HCT116 (cell line): ENCODE data around the gene CCDC102B. TPM values are rescaled to one million over a fixed set of nuclear protein-coding genes. Genes with fewer than 3 reads are reported as not detected.

Experiments used
- ATAC-seq: fragments of 200-7000 bp; cut with Tn5 transposase; 2 replicates; pipeline ENCODE4 v1.9.1; 2020; ENCODE audit warnings: mild to moderate bottlenecking, moderate library complexity
- BruUV-seq: library from RNA; stranded (reverse); fragments of 400-500 nt; replicated peaks from 2 replicates; lab custom pipeline; 2021; lab: Mats Ljungman, UMichigan
- CTCF ChIA-PET: fragments of 300-600 bp; sonication (Branson Sonifier 250); formaldehyde crosslinking; loops from one replicate; lab custom pipeline; 2021; ENCODE audit warnings: antibody characterized with exemption; lab: Charles Lee
- POLR2A ChIA-PET: fragments of 300-600, 350-600 bp; sonication (Branson Sonifier 250); formaldehyde crosslinking; loops from one replicate; lab custom pipeline; 2021; ENCODE audit warnings: antibody characterized with exemption; lab: Charles Lee
- RAD21 ChIA-PET, 2 experiments: fragments of 300-600 bp; sonication (Branson Sonifier 250); formaldehyde crosslinking; loops; one replicate each; lab custom pipeline; 2023; ENCODE audit warnings: low total read pairs in 2 of 2; ENCODE audit not compliant: uncharacterized antibody in 2 of 2, unreplicated experiment in 2 of 2, low non-redundant PET in 1 of 2; lab: Charles Lee
- DNase-seq: peaks from one replicate; pipeline ENCODE4 v3.0.0-alpha.2; 2010; ENCODE audit warnings: low read depth, low spot score
- H2AFZ ChIP-seq: fragments of 200-600 bp; shearing (Covaris generic), sonication (generic); 2 replicates; pipeline ENCODE4 v1.6.1; 2017; ENCODE audit warnings: low read depth, mixed run types, mixed read lengths, antibody characterized with exemption, low read length; ENCODE audit not compliant: poor library complexity, severe bottlenecking
- H3K27ac ChIP-seq: 2 replicates; pipeline ENCODE4 v1.5.1; 2012; ENCODE audit warnings: low read depth, low read length
- H3K27me3 ChIP-seq: fragments of 200-600 bp; sonication (generic); 2 replicates; pipeline ENCODE4 v1.6.1; 2016; ENCODE audit warnings: mixed run types, low read length, mixed read lengths; ENCODE audit not compliant: insufficient read depth
- H3K36me3 ChIP-seq, 2 experiments: fragments of 200-500 bp in 1 of 2; fragments of 200-600 bp in 1 of 2; sonication (Bioruptor generic) in 1 of 2; sonication (generic) in 1 of 2; 2 replicates each; pipeline versions ENCODE4 v1.5.1 to v1.6.1; 2014 to 2016; ENCODE audit warnings: low read length in 2 of 2, inconsistent platforms in 1 of 2, mixed read lengths in 1 of 2, mixed run types in 1 of 2; ENCODE audit not compliant: insufficient read depth in 2 of 2, control insufficient read depth in 1 of 2
- H3K4me1 ChIP-seq, 2 experiments: fragments of 200-600 bp in 1 of 2; sonication (generic) in 1 of 2; 2 replicates each; pipeline versions ENCODE4 v1.5.1 to v1.6.1; 2012 to 2017; ENCODE audit warnings: low read length in 2 of 2, inconsistent platforms in 1 of 2, mild to moderate bottlenecking in 1 of 2, mixed read lengths in 1 of 2, mixed run types in 1 of 2, moderate library complexity in 1 of 2; ENCODE audit not compliant: insufficient read depth in 2 of 2, control insufficient read depth in 1 of 2
- H3K4me2 ChIP-seq: fragments of 200-600 bp; sonication (generic); 2 replicates; pipeline ENCODE4 v1.6.1; 2017; ENCODE audit warnings: mixed run types, low read length, mixed read lengths
- H3K4me3 ChIP-seq, 2 experiments: fragments of 200-600 bp in 1 of 2; sonication (generic) in 1 of 2; replicated peaks in 1 of 2; 2 replicates each; pipeline ENCODE4 v1.5.1; 2011 to 2016; ENCODE audit warnings: low read length in 2 of 2, control low read depth in 1 of 2, low read depth in 1 of 2, mild to moderate bottlenecking in 1 of 2, mixed read lengths in 1 of 2, mixed run types in 1 of 2
- H3K79me2 ChIP-seq: fragments of 200-600 bp; sonication (generic); 2 replicates; pipeline ENCODE4 v1.6.1; 2017; ENCODE audit warnings: mild to moderate bottlenecking, mixed run types, low read length, moderate library complexity, mixed read lengths; ENCODE audit not compliant: insufficient read depth
- H3K9ac ChIP-seq: fragments of 200-600 bp; sonication (generic); 2 replicates; pipeline ENCODE4 v1.6.1; 2016; ENCODE audit warnings: low read length, mixed read lengths
- H3K9me2 ChIP-seq: fragments of 200-600 bp; sonication (generic), shearing (Covaris generic); 2 replicates; pipeline ENCODE4 v1.6.1; 2017; ENCODE audit warnings: mixed run types, mild to moderate bottlenecking, moderate library complexity; ENCODE audit not compliant: insufficient read depth
- H3K9me3 ChIP-seq, 2 experiments: fragments of 200-500 bp in 1 of 2; fragments of 200-600 bp in 1 of 2; sonication (Bioruptor generic) in 1 of 2; sonication (generic) in 1 of 2; 2 replicates each; pipeline ENCODE4 v1.6.1; 2014 to 2017; ENCODE audit warnings: low read length in 2 of 2, mixed read lengths in 2 of 2, inconsistent platforms in 1 of 2, low read depth in 1 of 2, mild to moderate bottlenecking in 1 of 2, mixed run types in 1 of 2, moderate library complexity in 1 of 2; ENCODE audit not compliant: control insufficient read depth in 1 of 2, insufficient read depth in 1 of 2
- H4K20me1 ChIP-seq: fragments of 200-600 bp; sonication (generic), shearing (Covaris generic); 2 replicates; pipeline ENCODE4 v1.6.1; 2017; ENCODE audit warnings: mixed run types, mild to moderate bottlenecking, moderate library complexity; ENCODE audit not compliant: insufficient read depth
- CBX3 ChIP-seq: IDR thresholded peaks from 2 replicates; pipeline ENCODE4 v1.6.1; 2012; ENCODE audit warnings: low read depth
- CEBPB ChIP-seq: IDR thresholded peaks from 2 replicates; pipeline ENCODE4 v1.6.1; 2012; ENCODE audit warnings: low read depth
- ELF1 ChIP-seq: IDR thresholded peaks from 2 replicates; pipeline ENCODE4 v1.6.1; 2012; ENCODE audit warnings: low read depth, borderline replicate concordance
- EZH2 ChIP-seq: fragments of 200-600 bp; sonication (generic); IDR thresholded peaks from 2 replicates; pipeline ENCODE4 v1.6.1; 2017; ENCODE audit warnings: antibody characterized with exemption, mixed run types
- EZH2phosphoT487 ChIP-seq: fragments of 200-600 bp; IDR thresholded peaks from 2 replicates; pipeline ENCODE4 v1.6.1; 2018; ENCODE audit warnings: antibody characterized with exemption, borderline replicate concordance
- JUND ChIP-seq: IDR thresholded peaks from 2 replicates; pipeline ENCODE4 v1.6.1; 2012
- POLR2A ChIP-seq: IDR thresholded peaks from 2 replicates; pipeline ENCODE4 v1.7.0; 2011; ENCODE audit warnings: borderline replicate concordance; ENCODE audit not compliant: insufficient read depth, insufficient read length; ENCODE audit errors: extremely low read depth
- POLR2AphosphoS5 ChIP-seq: IDR thresholded peaks from 2 replicates; pipeline ENCODE4 v1.6.1; 2011; ENCODE audit warnings: mild to moderate bottlenecking, low read depth, low read length, moderate library complexity
- RAD21 ChIP-seq: IDR thresholded peaks from 2 replicates; pipeline ENCODE4 v1.6.1; 2012; ENCODE audit warnings: low read depth, mild to moderate bottlenecking
- SIN3A ChIP-seq: IDR thresholded peaks from 2 replicates; pipeline ENCODE4 v1.6.1; 2012; ENCODE audit warnings: low read depth
- SP1 ChIP-seq: IDR thresholded peaks from 2 replicates; pipeline ENCODE4 v1.6.1; 2012; ENCODE audit warnings: low read depth
- YY1 ChIP-seq: IDR thresholded peaks from 2 replicates; pipeline ENCODE4 v1.6.1; 2011; ENCODE audit warnings: low read length, low read depth, moderate library complexity, mild to moderate bottlenecking; ENCODE audit not compliant: insufficient replicate concordance; ENCODE audit errors: extremely low read depth
- intact Hi-C: fragments of 100-400 bp; cut with micrococcal nuclease; formaldehyde crosslinking; loops from 2 replicates; pipeline ENCODE4 v1.10.0; 2022
- total RNA-seq: library from RNA; stranded (reverse); gene quantifications from one replicate; pipeline ENCODE4 v1.2.1, GENCODE V29; 2021; ENCODE audit not compliant: unreplicated experiment
- TF ChIP-seq, protein P1 (sequence below): IDR thresholded peaks from 2 replicates; pipeline ENCODE4 v1.6.1; 2012; ENCODE audit warnings: low read depth
- TF ChIP-seq, protein P2 (sequence below): IDR thresholded peaks from 2 replicates; pipeline ENCODE4 v1.6.1; 2012
- TF ChIP-seq, protein P3 (sequence below): IDR thresholded peaks from 2 replicates; pipeline ENCODE4 v1.6.1; 2012

CCDC102B gene
- total RNA-seq, 1 experiment from 2014 or later: 1.9 TPM

DNA sequence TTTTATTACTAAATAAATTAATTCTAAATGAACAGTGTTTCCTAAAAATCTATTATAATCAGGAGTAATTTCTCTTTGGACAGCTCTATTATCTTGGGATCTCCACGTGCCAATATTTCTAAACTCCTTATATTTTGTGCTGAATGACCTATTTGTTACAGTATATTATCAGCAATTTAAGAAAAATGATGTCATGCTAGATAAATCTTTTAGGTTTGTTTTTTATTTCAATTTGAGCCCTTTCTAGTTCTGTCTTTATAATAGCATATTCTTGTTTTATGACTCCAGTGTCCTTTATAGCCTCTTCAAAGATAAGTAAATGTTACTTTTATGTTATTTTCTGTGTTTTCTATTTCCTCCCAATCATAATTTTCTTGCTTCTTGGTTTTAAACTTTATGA is 269.2 kb downstream of the CCDC102B start (continued):
- no peak for TF ChIP-seq EZH2phosphoT487

DNA sequence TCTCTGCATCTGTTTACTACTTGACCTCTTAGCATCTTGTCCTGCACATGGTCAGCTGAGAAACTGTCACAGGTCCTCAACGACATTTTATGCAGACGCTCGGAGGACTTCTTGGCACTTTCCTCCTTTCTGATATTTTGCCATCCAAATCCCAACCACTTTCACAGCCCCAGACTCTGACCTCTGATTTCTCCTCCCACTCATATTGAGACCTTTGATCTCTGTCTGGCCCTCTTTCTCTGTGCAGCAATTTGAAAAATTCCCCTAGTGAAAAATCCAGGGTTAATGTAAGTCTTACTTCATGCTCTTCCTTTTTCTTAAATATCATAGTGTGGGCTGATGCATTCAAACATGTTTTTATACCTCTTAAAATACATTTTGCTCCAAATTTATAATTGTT is 273.8 kb downstream of the CCDC102B start:
- no peak for ATAC-seq
- no peaks in the 10 kb centered on the region for H3K9me3 ChIP-seq
- no peak for TF ChIP-seq JUND
- TF ChIP-seq YY1: no peak
- TF ChIP-seq SIN3A: no peak
- no peak for TF ChIP-seq SP1
- TF ChIP-seq POLR2A: no peak
- no peak for TF ChIP-seq RAD21
- TF ChIP-seq, protein P1, sequence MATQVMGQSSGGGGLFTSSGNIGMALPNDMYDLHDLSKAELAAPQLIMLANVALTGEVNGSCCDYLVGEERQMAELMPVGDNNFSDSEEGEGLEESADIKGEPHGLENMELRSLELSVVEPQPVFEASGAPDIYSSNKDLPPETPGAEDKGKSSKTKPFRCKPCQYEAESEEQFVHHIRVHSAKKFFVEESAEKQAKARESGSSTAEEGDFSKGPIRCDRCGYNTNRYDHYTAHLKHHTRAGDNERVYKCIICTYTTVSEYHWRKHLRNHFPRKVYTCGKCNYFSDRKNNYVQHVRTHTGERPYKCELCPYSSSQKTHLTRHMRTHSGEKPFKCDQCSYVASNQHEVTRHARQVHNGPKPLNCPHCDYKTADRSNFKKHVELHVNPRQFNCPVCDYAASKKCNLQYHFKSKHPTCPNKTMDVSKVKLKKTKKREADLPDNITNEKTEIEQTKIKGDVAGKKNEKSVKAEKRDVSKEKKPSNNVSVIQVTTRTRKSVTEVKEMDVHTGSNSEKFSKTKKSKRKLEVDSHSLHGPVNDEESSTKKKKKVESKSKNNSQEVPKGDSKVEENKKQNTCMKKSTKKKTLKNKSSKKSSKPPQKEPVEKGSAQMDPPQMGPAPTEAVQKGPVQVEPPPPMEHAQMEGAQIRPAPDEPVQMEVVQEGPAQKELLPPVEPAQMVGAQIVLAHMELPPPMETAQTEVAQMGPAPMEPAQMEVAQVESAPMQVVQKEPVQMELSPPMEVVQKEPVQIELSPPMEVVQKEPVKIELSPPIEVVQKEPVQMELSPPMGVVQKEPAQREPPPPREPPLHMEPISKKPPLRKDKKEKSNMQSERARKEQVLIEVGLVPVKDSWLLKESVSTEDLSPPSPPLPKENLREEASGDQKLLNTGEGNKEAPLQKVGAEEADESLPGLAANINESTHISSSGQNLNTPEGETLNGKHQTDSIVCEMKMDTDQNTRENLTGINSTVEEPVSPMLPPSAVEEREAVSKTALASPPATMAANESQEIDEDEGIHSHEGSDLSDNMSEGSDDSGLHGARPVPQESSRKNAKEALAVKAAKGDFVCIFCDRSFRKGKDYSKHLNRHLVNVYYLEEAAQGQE: no peak
- TF ChIP-seq, protein P2, sequence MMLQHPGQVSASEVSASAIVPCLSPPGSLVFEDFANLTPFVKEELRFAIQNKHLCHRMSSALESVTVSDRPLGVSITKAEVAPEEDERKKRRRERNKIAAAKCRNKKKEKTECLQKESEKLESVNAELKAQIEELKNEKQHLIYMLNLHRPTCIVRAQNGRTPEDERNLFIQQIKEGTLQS: no peak
- no peak for TF ChIP-seq ELF1
- no peak for TF ChIP-seq CBX3
- TF ChIP-seq EZH2: no peak
- no peak for TF ChIP-seq POLR2AphosphoS5
- TF ChIP-seq, protein P3, sequence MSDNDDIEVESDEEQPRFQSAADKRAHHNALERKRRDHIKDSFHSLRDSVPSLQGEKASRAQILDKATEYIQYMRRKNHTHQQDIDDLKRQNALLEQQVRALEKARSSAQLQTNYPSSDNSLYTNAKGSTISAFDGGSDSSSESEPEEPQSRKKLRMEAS: no peak
- TF ChIP-seq CEBPB: no peak
- intact Hi-C loops: no loop called here
- no peak overlapping the region for H3K27ac ChIP-seq
- H3K27me3 ChIP-seq: no peaks in the 10 kb centered on the region
- no peaks in the 10 kb centered on the region for H3K4me1 ChIP-seq
- no peaks in the 10 kb centered on the region for H3K36me3 ChIP-seq
- ChIA-PET POLR2A (no interaction called here), CTCF (no interaction called here), RAD21 (no interaction called here)
- no TSS peak for BruUV-seq
- no peak overlapping the region for H2AFZ ChIP-seq
- H3K4me3 ChIP-seq: no peak overlapping the region
- no peak overlapping the region for H3K4me2 ChIP-seq
- no peak overlapping the region for H3K9ac ChIP-seq
- no peak for DNase-seq
- H3K9me2 ChIP-seq: no peaks in the 10 kb centered on the region
- no peaks in the 10 kb centered on the region for H4K20me1 ChIP-seq
- no peaks in the 10 kb centered on the region for H3K79me2 ChIP-seq
